ENCODE data around the gene NTM. TPM values are rescaled to one million over a fixed set of nuclear protein-coding genes. Genes with fewer than 3 reads are reported as not detected.

NTM gene
- total and polyA plus RNA-seq, 2 of the 8 experiments (the other 6 are each of a cell fraction or from before 2014, with no cell fraction given), result 13.4 to 20.0 TPM

DNA sequence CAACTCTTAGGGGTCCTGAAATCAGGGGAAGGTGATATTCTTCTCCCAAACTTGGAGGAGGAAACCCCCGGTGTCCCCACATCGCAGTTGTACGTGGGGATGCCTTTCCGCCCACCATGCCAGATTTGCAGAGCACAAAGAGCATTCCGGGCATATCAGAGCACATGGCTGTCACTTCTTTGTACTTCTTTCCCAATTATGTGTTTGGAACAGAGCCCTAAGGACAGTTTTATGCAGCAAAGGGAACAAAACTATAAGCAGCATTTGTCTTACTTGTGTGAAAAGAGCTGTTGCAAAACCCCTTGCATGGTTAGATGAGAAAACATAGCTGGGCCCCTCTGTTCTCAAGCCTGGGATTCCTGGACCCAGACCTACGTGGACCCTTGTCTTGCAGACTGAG lies 41.2 kb downstream of the NTM start (continued):
- no peak for TF ChIP-seq KDM5A (IDR thresholded peaks at IDR 0.05; ENCODE audit: low read length)
- no peak for TF ChIP-seq RNF2 (IDR thresholded peaks at IDR 0.05; ENCODE audit: borderline replicate concordance, low read depth, low read length, missing control alignments, poor library complexity, severe bottlenecking)
- no peak for TF ChIP-seq FOSL1 (IDR thresholded peaks at IDR 0.05; ENCODE audit: insufficient read depth, low read depth, low read length)
- no peak for TF ChIP-seq POU5F1 (IDR thresholded peaks at IDR 0.05; ENCODE audit: low read depth, low read length)
- TF ChIP-seq HDAC6 (IDR thresholded peaks at IDR 0.05; ENCODE audit: low read depth, low read length), result no peak
- TF ChIP-seq ATF3 (IDR thresholded peaks at IDR 0.05; ENCODE audit: insufficient read depth, low read depth, low read length), result no peak
- no peak for TF ChIP-seq YY1 (IDR thresholded peaks at IDR 0.05; ENCODE audit: low read depth, low read length)
